Gastrocnemius medialis (tissue), 4 donors: Measurements from ENCODE around the gene PSTK. TPM values are rescaled to one million over a fixed set of nuclear protein-coding genes. Genes with fewer than 3 reads are reported as not detected.

Source experiments
- ATAC-seq, 2 donors: fragments of 150-250 bp; one replicate each; pipeline ENCODE4 v1.9.1; 2016
- DNase-seq, 2 donors: peaks; one replicate each; pipeline ENCODE4 v3.0.0-alpha.2; 2019
- H3K27ac ChIP-seq, 4 donors: fragments of 200-600 bp; sonication (generic); 1 replicate in 1 of 4; 2 replicates in 3 of 4; pipeline ENCODE4 v1.5.1; 2016 to 2018; ENCODE audit warnings: mild to moderate bottlenecking in 2 of 4, moderate library complexity in 1 of 4
- H3K27me3 ChIP-seq, 3 donors: fragments of 200-600 bp; sonication (generic) in 2 of 3; 1 replicate in 1 of 3; 2 replicates in 2 of 3; pipeline versions ENCODE4 v1.5.1 to v1.6.0; 2016 to 2019; ENCODE audit warnings: mild to moderate bottlenecking in 1 of 3, moderate library complexity in 1 of 3
- H3K36me3 ChIP-seq, 2 donors: fragments of 200-600 bp; sonication (generic) in 1 of 2; one replicate each; pipeline ENCODE4 v1.5.1; 2017 to 2018
- H3K4me1 ChIP-seq, 2 donors: fragments of 200-600 bp; sonication (generic) in 1 of 2; one replicate each; pipeline ENCODE4 v1.5.1; 2016 to 2017; ENCODE audit warnings: mild to moderate bottlenecking in 2 of 2
- H3K4me3 ChIP-seq, 4 donors: fragments of 200-600 bp; sonication (generic) in 3 of 4; 1 replicate in 1 of 4; 2 replicates in 3 of 4; pipeline ENCODE4 v1.5.1; 2016 to 2019; ENCODE audit warnings: mild to moderate bottlenecking in 2 of 4
- H3K9me3 ChIP-seq, 3 donors: fragments of 200-600 bp; sonication (generic) in 2 of 3; 1 replicate in 1 of 3; 2 replicates in 2 of 3; pipeline ENCODE4 v1.5.1; 2016 to 2019
- POLR2A ChIP-seq, 2 donors: fragments of 450-650 bp; IDR thresholded peaks; one replicate each; pipeline ENCODE4 v1.6.1; 2017; ENCODE audit warnings: antibody characterized with exemption in 2 of 2, mild to moderate bottlenecking in 2 of 2, moderate library complexity in 2 of 2
- in situ Hi-C, 4 donors: fragments of 200-750 bp; cut with MboI; loops; one replicate each; pipeline versions ENCODE4 v1.15.0 to v1.8.0; 2017; ENCODE audit warnings: low sequenced_read_pairs in 4 of 4
- intact Hi-C: fragments of 100-400 bp; cut with DNase I; formaldehyde crosslinking; loops from one replicate; pipeline ENCODE4 v1.15.1; 2023; ENCODE audit warnings: low total_unique reads
- total RNA-seq, 4 donors: library from RNA; depleted of rRNA; stranded (reverse); fragments of >200 nt; gene quantifications; one replicate each; pipeline versions ENCODE4 v1.1.0 to v1.2.3, GENCODE V29; 2016
- TF ChIP-seq, protein P1 (sequence below), 5 experiments: fragments of 450-650 bp in 3 of 5; fragments of 200-600 bp in 2 of 5; sonication (generic) in 2 of 5; IDR thresholded peaks in 4 of 5; conservative IDR thresholded peaks in 1 of 5; 1 replicate in 4 of 5; 2 replicates in 1 of 5; pipeline ENCODE4 v1.5.1; 2016 to 2019; ENCODE audit warnings: antibody characterized with exemption in 5 of 5, mild to moderate bottlenecking in 3 of 5, moderate library complexity in 3 of 5

PSTK gene
- total RNA-seq, 4 donors from 2014 or later: 2.2 to 7.0 (median 4.4) TPM

DNA sequence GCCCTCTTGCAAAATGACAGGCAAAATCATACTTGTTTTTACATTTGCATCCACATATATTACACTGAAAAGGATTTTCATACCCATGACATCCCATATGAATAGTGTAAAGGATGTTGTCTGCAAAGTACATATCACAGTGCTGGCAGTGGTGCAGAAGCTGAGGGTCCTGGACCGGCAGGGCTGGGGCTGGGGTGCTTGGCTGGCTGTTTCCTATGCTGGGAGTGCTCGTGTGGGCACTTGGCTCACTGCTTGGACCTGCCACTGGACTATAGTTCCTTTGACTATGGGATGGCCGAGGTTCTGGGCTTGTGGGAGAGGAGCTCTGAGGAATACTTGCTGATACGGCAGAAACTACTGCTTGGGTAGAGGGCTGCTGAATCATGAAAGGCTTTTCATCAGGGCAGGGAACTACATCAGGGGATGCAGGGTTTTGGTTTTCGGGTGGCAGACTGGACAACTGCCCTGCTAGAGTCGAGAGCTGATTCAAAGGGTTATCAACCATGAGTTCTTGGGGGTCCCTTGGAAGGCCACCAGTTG, 13.7 kb downstream of the PSTK start:
- TF ChIP-seq, protein P1, sequence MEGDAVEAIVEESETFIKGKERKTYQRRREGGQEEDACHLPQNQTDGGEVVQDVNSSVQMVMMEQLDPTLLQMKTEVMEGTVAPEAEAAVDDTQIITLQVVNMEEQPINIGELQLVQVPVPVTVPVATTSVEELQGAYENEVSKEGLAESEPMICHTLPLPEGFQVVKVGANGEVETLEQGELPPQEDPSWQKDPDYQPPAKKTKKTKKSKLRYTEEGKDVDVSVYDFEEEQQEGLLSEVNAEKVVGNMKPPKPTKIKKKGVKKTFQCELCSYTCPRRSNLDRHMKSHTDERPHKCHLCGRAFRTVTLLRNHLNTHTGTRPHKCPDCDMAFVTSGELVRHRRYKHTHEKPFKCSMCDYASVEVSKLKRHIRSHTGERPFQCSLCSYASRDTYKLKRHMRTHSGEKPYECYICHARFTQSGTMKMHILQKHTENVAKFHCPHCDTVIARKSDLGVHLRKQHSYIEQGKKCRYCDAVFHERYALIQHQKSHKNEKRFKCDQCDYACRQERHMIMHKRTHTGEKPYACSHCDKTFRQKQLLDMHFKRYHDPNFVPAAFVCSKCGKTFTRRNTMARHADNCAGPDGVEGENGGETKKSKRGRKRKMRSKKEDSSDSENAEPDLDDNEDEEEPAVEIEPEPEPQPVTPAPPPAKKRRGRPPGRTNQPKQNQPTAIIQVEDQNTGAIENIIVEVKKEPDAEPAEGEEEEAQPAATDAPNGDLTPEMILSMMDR (IDR thresholded peaks at IDR 0.05 in 4 of 5, conservative IDR thresholded peaks at IDR 0.05 in 1 of 5): no peak
- TF ChIP-seq POLR2A (IDR thresholded peaks at IDR 0.05): no peak
- intact Hi-C loops: no loop called here
- Histone ChIP-seq H3K4me3 (no peak overlapping the region), H3K27me3 (no peaks in the 10 kb centered on the region), H3K27ac (no peak overlapping the region), H3K4me1 (no peaks in the 10 kb centered on the region), H3K9me3 (no peaks in the 10 kb centered on the region), H3K36me3 (peaks cover 0 to 29% of the 10 kb centered on the region in 2 donors)
- in situ Hi-C loops: no loop called here
- ATAC-seq: no peak
- DNase-seq: no peak

DNA sequence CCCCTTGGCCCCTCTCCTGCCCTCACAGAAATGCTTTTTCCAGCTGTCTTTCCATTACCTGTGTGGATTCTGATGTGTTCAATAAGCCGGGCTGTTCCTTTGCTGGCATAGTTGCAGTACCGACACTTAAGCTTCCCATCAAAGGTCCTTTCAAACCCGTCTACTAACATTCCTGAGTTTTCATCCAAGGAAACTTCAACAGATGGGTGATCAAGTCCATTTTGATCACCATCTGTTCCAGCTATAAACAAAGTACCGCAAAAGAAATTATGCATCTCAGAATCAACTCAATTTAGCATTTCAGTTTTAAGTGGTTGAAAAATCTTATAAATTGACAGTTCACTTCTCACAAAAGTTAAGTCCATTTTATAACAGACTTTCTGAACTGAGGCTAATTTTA, 15.7 kb downstream of the PSTK start:
- ATAC-seq: no peak

DNA sequence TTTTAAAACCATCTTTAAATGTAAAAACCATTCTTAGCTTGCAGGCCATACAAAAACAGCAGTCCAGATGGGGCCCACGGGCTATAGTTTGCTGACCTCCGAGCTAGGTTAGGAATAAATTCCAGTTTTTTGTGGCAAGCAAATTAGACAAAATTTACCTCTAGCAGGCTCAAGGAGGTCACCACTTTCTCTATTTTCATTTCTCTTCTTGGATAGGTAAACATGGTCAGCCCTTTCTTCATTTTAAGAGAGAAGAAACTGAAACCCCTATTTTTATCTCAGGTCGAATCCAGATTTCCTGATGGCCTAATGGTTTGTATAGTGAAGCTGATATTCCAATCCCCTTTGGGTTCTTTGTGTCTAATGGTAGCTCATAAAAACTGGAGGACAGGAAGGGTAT, 17.7 kb downstream of the PSTK start:
- peaks cover 0 to 29% of the 10 kb centered on the region in 2 donors for H3K36me3 ChIP-seq

More for the DNA sequence above, 15.7 kb downstream of the PSTK start:
- no peak overlapping the region for H3K4me3 ChIP-seq
- H3K4me1 ChIP-seq: peaks cover 4 to 7% of the 10 kb centered on the region in 2 donors
- TF ChIP-seq, protein P1 (IDR thresholded peaks at IDR 0.05 in 4 of 5, conservative IDR thresholded peaks at IDR 0.05 in 1 of 5): no peak
- no peak for TF ChIP-seq POLR2A (IDR thresholded peaks at IDR 0.05)
- intact Hi-C loops: no loop called here
- H3K9me3 ChIP-seq: no peaks in the 10 kb centered on the region
- no peak overlapping the region for H3K27ac ChIP-seq
- H3K36me3 ChIP-seq: peaks cover 0 to 29% of the 10 kb centered on the region in 2 donors
- H3K27me3 ChIP-seq: no peaks in the 10 kb centered on the region
- DNase-seq: no peak
- in situ Hi-C loops: no loop called here

DNA sequence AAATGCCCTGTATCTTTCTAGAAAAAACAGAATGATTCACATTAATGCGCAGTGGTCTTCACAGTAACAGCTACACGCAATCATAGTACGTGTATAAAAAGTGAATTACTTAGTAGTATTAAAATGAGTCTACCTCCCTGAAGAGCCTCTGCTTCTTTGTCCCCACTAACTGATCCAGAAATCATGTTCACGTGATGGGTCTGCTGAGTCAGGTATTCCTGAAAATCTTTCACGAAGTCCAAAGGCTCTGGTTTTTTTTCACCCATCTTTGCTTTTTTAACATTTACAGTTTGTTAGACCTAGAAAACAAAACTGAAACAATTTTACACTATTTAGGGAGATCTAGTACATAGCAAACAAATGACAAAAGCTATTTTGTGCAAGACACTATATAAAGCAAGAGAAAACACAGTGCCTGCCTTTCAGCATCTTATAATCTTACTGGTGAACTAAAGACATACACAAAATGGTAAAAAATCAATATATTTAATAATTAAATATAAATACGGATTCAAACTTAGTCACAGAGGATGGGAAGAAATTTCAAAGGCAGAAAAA, 18.2 kb downstream of the PSTK start:
- Histone ChIP-seq H3K36me3 (peaks cover 0 to 27% of the 10 kb centered on the region in 2 donors), H3K9me3 (no peaks in the 10 kb centered on the region), H3K4me1 (peaks cover 4 to 7% of the 10 kb centered on the region in 2 donors), H3K4me3 (no peak overlapping the region), H3K27ac (no peak overlapping the region), H3K27me3 (no peaks in the 10 kb centered on the region)
- no peak for DNase-seq
- no peak for TF ChIP-seq POLR2A (IDR thresholded peaks at IDR 0.05)
- TF ChIP-seq, protein P1 (IDR thresholded peaks at IDR 0.05 in 4 of 5, conservative IDR thresholded peaks at IDR 0.05 in 1 of 5): no peak
- no peak for ATAC-seq
- in situ Hi-C loops (no loop called here), intact Hi-C loops (no loop called here)

More for the DNA sequence above, 17.7 kb downstream of the PSTK start:
- TF ChIP-seq, protein P1 (IDR thresholded peaks at IDR 0.05 in 4 of 5, conservative IDR thresholded peaks at IDR 0.05 in 1 of 5): no peak
- no peak for TF ChIP-seq POLR2A (IDR thresholded peaks at IDR 0.05)
- no peaks in the 10 kb centered on the region for H3K27me3 ChIP-seq
- ATAC-seq (no peak), DNase-seq (no peak)
- no peak overlapping the region for H3K4me3 ChIP-seq
- in situ Hi-C loops (no loop called here), intact Hi-C loops (no loop called here)
- H3K4me1 ChIP-seq: peaks cover 4 to 7% of the 10 kb centered on the region in 2 donors
- no peaks in the 10 kb centered on the region for H3K9me3 ChIP-seq
- H3K27ac ChIP-seq: no peak overlapping the region
